ENCODE data around the gene NFIB.

DNA sequence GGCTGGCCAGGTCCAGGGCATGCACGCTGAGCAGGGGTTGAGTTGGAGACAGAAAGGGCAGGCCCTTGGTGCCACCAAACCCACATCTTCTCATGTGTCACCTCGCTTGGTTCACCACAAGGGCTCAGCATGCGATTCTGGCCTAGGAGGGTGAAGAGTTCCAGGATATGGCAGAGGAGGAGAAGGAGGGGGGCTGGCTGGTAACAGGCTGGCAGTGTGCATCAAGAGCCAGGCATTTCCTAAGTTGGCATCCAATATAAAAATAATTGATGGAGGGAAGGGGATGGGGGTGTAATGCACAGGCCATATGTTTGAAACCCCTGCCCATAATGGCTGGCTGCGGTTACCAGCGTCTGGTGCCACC lies 255.6 kb downstream of the NFIB start:
- TF ChIP-seq, protein P1, sequence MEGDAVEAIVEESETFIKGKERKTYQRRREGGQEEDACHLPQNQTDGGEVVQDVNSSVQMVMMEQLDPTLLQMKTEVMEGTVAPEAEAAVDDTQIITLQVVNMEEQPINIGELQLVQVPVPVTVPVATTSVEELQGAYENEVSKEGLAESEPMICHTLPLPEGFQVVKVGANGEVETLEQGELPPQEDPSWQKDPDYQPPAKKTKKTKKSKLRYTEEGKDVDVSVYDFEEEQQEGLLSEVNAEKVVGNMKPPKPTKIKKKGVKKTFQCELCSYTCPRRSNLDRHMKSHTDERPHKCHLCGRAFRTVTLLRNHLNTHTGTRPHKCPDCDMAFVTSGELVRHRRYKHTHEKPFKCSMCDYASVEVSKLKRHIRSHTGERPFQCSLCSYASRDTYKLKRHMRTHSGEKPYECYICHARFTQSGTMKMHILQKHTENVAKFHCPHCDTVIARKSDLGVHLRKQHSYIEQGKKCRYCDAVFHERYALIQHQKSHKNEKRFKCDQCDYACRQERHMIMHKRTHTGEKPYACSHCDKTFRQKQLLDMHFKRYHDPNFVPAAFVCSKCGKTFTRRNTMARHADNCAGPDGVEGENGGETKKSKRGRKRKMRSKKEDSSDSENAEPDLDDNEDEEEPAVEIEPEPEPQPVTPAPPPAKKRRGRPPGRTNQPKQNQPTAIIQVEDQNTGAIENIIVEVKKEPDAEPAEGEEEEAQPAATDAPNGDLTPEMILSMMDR (conservative IDR thresholded peaks at IDR 0.05; ENCODE audit: low read length), result no peak
- no peak for TF ChIP-seq EZH2phosphoT487 (IDR thresholded peaks at IDR 0.05; ENCODE audit: borderline replicate concordance, low read depth, low read length)
